Loucy (cell line): ENCODE measurements around the gene LAMTOR5.

Experiments
- H2AFZ ChIP-seq: fragments of 200-600 bp; sonication (generic); 2 replicates; pipeline ENCODE4 v1.6.0; 2016; ENCODE audit warnings: antibody characterized with exemption, mild to moderate bottlenecking, low read length, moderate library complexity
- H3F3A ChIP-seq: fragments of 200-600 bp; 2 replicates; pipeline ENCODE4 v1.6.0; 2016; ENCODE audit warnings: antibody characterized with exemption, low read depth, mild to moderate bottlenecking
- H3K27me3 ChIP-seq: fragments of 200-600 bp; sonication (generic); 2 replicates; pipeline ENCODE4 v1.6.1; 2014; ENCODE audit warnings: low read length, mild to moderate bottlenecking; ENCODE audit not compliant: insufficient read depth, poor library complexity, severe bottlenecking
- H3K36me3 ChIP-seq: fragments of 200-600 bp; sonication (generic); 2 replicates; pipeline ENCODE4 v1.6.1; 2016; ENCODE audit warnings: low read length; ENCODE audit not compliant: insufficient read depth
- H3K4me1 ChIP-seq: fragments of 200-600 bp; sonication (generic); 2 replicates; pipeline ENCODE4 v1.5.1; 2014; ENCODE audit warnings: low read length, mild to moderate bottlenecking; ENCODE audit not compliant: insufficient read depth, poor library complexity, severe bottlenecking
- H3K4me2 ChIP-seq: fragments of 200-600 bp; sonication (generic); 2 replicates; pipeline ENCODE4 v1.6.0; 2014; ENCODE audit warnings: antibody characterized with exemption, low read length, low read depth, mild to moderate bottlenecking; ENCODE audit not compliant: poor library complexity, severe bottlenecking
- H3K4me3 ChIP-seq: fragments of 200-600 bp; sonication (generic); 2 replicates; pipeline ENCODE4 v1.5.1; 2014; ENCODE audit warnings: low read length, mild to moderate bottlenecking, mixed read lengths; ENCODE audit not compliant: poor library complexity, severe bottlenecking
- H3K79me2 ChIP-seq: fragments of 200-600 bp; sonication (generic); 2 replicates; pipeline ENCODE4 v1.6.1; 2014; ENCODE audit warnings: low read length; ENCODE audit not compliant: insufficient read depth
- H3K9ac ChIP-seq: fragments of 200-600 bp; sonication (generic); 2 replicates; pipeline ENCODE4 v1.6.0; 2014; ENCODE audit warnings: mild to moderate bottlenecking, low read depth, low read length, moderate library complexity; ENCODE audit not compliant: poor library complexity, severe bottlenecking
- H3K9me2 ChIP-seq: fragments of 200-600 bp; sonication (generic); replicated peaks from 2 replicates; pipeline ENCODE4 v1.6.1; 2016; ENCODE audit warnings: low read depth, low read length, mixed read lengths
- H3K9me3 ChIP-seq: fragments of 200-600 bp; sonication (generic); 2 replicates; pipeline ENCODE4 v1.6.1; 2014; ENCODE audit warnings: mild to moderate bottlenecking, antibody characterized with exemption, low read length, low read depth; ENCODE audit not compliant: insufficient read depth
- H4K20me1 ChIP-seq: fragments of 200-600 bp; sonication (generic); 2 replicates; pipeline ENCODE4 v1.6.0; 2014; ENCODE audit warnings: antibody characterized with exemption, low read length, mild to moderate bottlenecking; ENCODE audit not compliant: insufficient read depth, poor library complexity, severe bottlenecking
- CTCF ChIP-seq: fragments of 200-600 bp; sonication (generic); conservative IDR thresholded peaks from 2 replicates; pipeline ENCODE4 v1.5.1; 2014; ENCODE audit warnings: mild to moderate bottlenecking, antibody characterized with exemption, low read length
- EZH2phosphoT487 ChIP-seq: fragments of 200-600 bp; IDR thresholded peaks from 2 replicates; pipeline ENCODE4 v1.6.1; 2018; ENCODE audit warnings: antibody characterized with exemption, mild to moderate bottlenecking, moderate library complexity, borderline replicate concordance

The LAMTOR5 gene

DNA sequence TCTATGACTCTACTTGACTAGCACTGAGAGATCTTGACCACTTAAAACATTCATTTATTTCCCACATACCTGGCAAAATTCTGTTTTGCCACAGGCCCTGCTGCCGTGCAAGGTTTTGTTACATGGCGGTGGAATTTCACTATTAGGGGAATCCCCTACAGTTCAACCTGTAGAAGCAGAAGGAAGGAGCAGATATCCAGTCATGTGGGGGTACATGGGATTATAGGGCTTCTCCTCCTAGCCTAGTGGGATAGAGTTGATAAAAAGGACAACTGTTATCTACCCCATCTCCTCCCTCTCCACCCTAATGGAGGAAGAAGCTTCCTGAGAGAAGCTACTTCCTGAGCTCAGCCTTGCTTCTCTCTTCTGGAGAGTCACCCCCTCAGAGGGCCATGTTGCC lies 25.7 kb upstream of the LAMTOR5 start:
- no peaks in the 10 kb centered on the region for H3K9me2 ChIP-seq
- no peaks in the 10 kb centered on the region for H3K27me3 ChIP-seq
- no peak overlapping the region for H3K9ac ChIP-seq
- no peaks in the 10 kb centered on the region for H4K20me1 ChIP-seq
- H3K4me1 ChIP-seq: no peaks in the 10 kb centered on the region
- H3K79me2 ChIP-seq: no peaks in the 10 kb centered on the region
- H3F3A ChIP-seq: no peaks in the 10 kb centered on the region
- H3K4me3 ChIP-seq: no peak overlapping the region
- no peaks in the 10 kb centered on the region for H3K36me3 ChIP-seq
- no peaks in the 10 kb centered on the region for H3K9me3 ChIP-seq
- no peak overlapping the region for H3K4me2 ChIP-seq
- no peak overlapping the region for H2AFZ ChIP-seq
- TF ChIP-seq CTCF (no peak), EZH2phosphoT487 (no peak)

DNA sequence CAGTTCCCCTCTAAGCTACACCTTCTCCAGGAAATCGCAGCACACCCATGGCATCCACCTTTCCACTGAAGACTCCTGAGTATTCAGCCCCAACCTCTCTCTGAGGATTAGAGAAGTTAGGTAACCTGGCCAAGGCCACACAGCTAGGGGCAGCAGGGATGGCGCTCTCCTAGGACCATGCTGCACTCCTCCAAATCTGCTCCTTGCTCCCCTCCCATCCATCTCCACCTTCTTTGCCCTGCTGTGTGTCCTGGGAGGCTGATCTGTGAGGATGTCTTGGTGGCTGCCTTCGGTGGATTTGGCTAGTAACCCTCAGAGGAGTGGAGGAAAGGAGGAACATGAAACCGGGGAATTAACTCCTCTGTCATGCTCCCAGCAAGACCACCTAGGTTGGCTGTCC lies 23.4 kb upstream of the LAMTOR5 start:
- Histone ChIP-seq H3K9ac (no peak overlapping the region), H3K4me3 (no peak overlapping the region), H2AFZ (no peak overlapping the region), H3K4me2 (no peak overlapping the region), H3K36me3 (no peaks in the 10 kb centered on the region), H3K79me2 (no peaks in the 10 kb centered on the region), H3K9me2 (no peaks in the 10 kb centered on the region), H3K9me3 (no peaks in the 10 kb centered on the region), H3K27me3 (no peaks in the 10 kb centered on the region), H3K4me1 (no peaks in the 10 kb centered on the region), H3F3A (no peaks in the 10 kb centered on the region), H4K20me1 (no peaks in the 10 kb centered on the region)
- no peak for TF ChIP-seq EZH2phosphoT487

DNA sequence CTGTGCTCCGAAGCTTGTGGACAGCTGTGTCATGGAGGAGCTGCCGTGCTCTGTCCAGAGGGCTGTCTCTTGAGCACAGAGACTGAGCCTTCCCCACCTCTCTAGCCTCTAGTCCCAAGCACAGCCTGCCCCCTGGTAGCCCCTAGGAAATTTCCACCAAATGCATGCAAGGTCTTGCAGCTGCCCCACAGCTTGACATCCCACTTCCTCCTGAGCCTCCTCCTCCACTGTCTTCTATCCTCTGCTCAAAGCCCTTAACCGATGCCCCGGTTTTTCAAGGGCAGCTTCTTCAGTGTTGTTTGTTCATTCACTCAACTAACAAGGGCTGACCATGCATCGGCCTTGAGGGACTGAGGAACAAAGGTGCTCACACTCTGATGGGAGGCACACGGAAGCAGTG lies 22.9 kb upstream of the LAMTOR5 start:
- no peaks in the 10 kb centered on the region for H3K4me1 ChIP-seq
- H3K9me2 ChIP-seq: no peaks in the 10 kb centered on the region
- H3K9ac ChIP-seq: no peak overlapping the region
- no peaks in the 10 kb centered on the region for H3K36me3 ChIP-seq
- H3K27me3 ChIP-seq: no peaks in the 10 kb centered on the region
- no peaks in the 10 kb centered on the region for H3F3A ChIP-seq
- H3K4me2 ChIP-seq: no peak overlapping the region
- no peak overlapping the region for H2AFZ ChIP-seq
- no peak overlapping the region for H3K4me3 ChIP-seq
- H3K79me2 ChIP-seq: no peaks in the 10 kb centered on the region
- H3K9me3 ChIP-seq: no peaks in the 10 kb centered on the region
- TF ChIP-seq CTCF (no peak), EZH2phosphoT487 (no peak)
- H4K20me1 ChIP-seq: no peaks in the 10 kb centered on the region

GRCh38 chr1:110428946-110429345 lies 21.5 kb upstream of the LAMTOR5 start:
- no peaks in the 10 kb centered on the region for H3K9me3 ChIP-seq
- TF ChIP-seq EZH2phosphoT487: no peak
- no peak overlapping the region for H2AFZ ChIP-seq
- H3K9ac ChIP-seq: no peak overlapping the region
- H3K36me3 ChIP-seq: no peaks in the 10 kb centered on the region
- no peaks in the 10 kb centered on the region for H3K9me2 ChIP-seq
- H3K4me1 ChIP-seq: no peaks in the 10 kb centered on the region
- H3K27me3 ChIP-seq: no peaks in the 10 kb centered on the region
- H3K79me2 ChIP-seq: no peaks in the 10 kb centered on the region
- no peak overlapping the region for H3K4me2 ChIP-seq
- H3F3A ChIP-seq: no peaks in the 10 kb centered on the region
- H4K20me1 ChIP-seq: no peaks in the 10 kb centered on the region
- no peak overlapping the region for H3K4me3 ChIP-seq
